LNCaP clone FGC (cell line): ENCODE measurements around the gene CEP85L.

Experiments
- DNase-seq: peaks from one replicate; pipeline ENCODE4 v3.0.0-alpha.2; 2011; ENCODE audit warnings: low read depth
- H3K4me3 ChIP-seq: 2 replicates; pipeline ENCODE4 v1.5.1; 2011; ENCODE audit warnings: mild to moderate bottlenecking, low read depth, low read length, control low read depth
- CTCF ChIP-seq: IDR thresholded peaks from 2 replicates; pipeline ENCODE4 v1.5.1; 2012; ENCODE audit warnings: mild to moderate bottlenecking; ENCODE audit not compliant: control insufficient read depth, insufficient read depth; ENCODE audit errors: extremely low read depth

Gene CEP85L

GRCh38 chr6:118683881-118684872 lies 32.8 kb upstream of the CEP85L start:
- no peak for TF ChIP-seq CTCF
- H3K4me3 ChIP-seq = no peak overlapping the region
- no peak for DNase-seq

- no peak overlapping the region for H3K4me3 ChIP-seq
- DNase-seq = no peak
- TF ChIP-seq CTCF = no peak
Observed at GRCh38 chr6:118680452-118681095, 29.2 kb upstream of the CEP85L start.

GRCh38 chr6:118679327-118679901 lies 28.0 kb upstream of the CEP85L start:
- TF ChIP-seq CTCF = no peak
- DNase-seq = no peak
- no peak overlapping the region for H3K4me3 ChIP-seq

GRCh38 chr6:118678866-118679265 lies 27.5 kb upstream of the CEP85L start:
- no peak overlapping the region for H3K4me3 ChIP-seq
- no peak for TF ChIP-seq CTCF
- no peak for DNase-seq

- no peak for TF ChIP-seq CTCF
- no peak overlapping the region for H3K4me3 ChIP-seq
- DNase-seq = no peak
Observed at GRCh38 chr6:118677193-118677592, 25.8 kb upstream of the CEP85L start.

- no peak overlapping the region for H3K4me3 ChIP-seq
- TF ChIP-seq CTCF = no peak
- DNase-seq = no peak
Observed at GRCh38 chr6:118675225-118675624, 23.8 kb upstream of the CEP85L start.
